GM23338 (cell line): ENCODE results near the gene CASQ1. TPM values are rescaled to one million over a fixed set of nuclear protein-coding genes. Genes with fewer than 3 reads are reported as not detected.
A peak's percentile ranks its signal among the peaks of the same experiment; 100 is the strongest.

ENCODE experiments used
- ATAC-seq: fragments of 200-7000 bp; cut with Tn5 transposase; 3 replicates; pipeline ENCODE4 v1.9.1; 2020
- DNase-seq: peaks from one replicate; pipeline ENCODE4 v3.0.0-alpha.2; 2015; ENCODE audit warnings: low spot score
- H2AFZ ChIP-seq: fragments of 200-600 bp; sonication (generic); 2 replicates; pipeline ENCODE4 v1.8.0; 2016; ENCODE audit warnings: antibody characterized with exemption, mild to moderate bottlenecking, moderate library complexity
- H3F3A ChIP-seq: fragments of 200-600 bp; sonication (generic); replicated peaks from 2 replicates; pipeline ENCODE4 v1.8.0; 2017; ENCODE audit warnings: antibody characterized with exemption, mixed run types, low read depth
- H3K27ac ChIP-seq: fragments of 200-600 bp; sonication (generic); 2 replicates; pipeline ENCODE4 v1.6.1; 2016; ENCODE audit warnings: low read depth
- H3K27me3 ChIP-seq: fragments of 200-600 bp; sonication (generic); 2 replicates; pipeline ENCODE4 v1.8.0; 2016; ENCODE audit warnings: mild to moderate bottlenecking, mixed run types, moderate library complexity; ENCODE audit not compliant: insufficient read depth
- H3K36me3 ChIP-seq: fragments of 200-600 bp; sonication (generic); 2 replicates; pipeline ENCODE4 v1.8.0; 2016; ENCODE audit warnings: mild to moderate bottlenecking; ENCODE audit not compliant: insufficient read depth
- H3K4me1 ChIP-seq: fragments of 200-600 bp; sonication (generic); 2 replicates; pipeline ENCODE4 v1.8.0; 2016; ENCODE audit warnings: mild to moderate bottlenecking, moderate library complexity; ENCODE audit not compliant: insufficient read depth
- H3K4me2 ChIP-seq: fragments of 200-600 bp; sonication (generic); 2 replicates; pipeline ENCODE4 v1.7.1; 2017; ENCODE audit warnings: mixed run types
- H3K4me3 ChIP-seq: fragments of 200-600 bp; sonication (generic); 2 replicates; pipeline ENCODE4 v1.6.1; 2016; ENCODE audit warnings: mixed run types
- H3K79me2 ChIP-seq: fragments of 200-600 bp; sonication (generic); replicated peaks from 2 replicates; pipeline ENCODE4 v1.8.0; 2017; ENCODE audit warnings: mild to moderate bottlenecking; ENCODE audit not compliant: insufficient read depth
- H3K9me2 ChIP-seq: fragments of 200-600 bp; sonication (generic); 2 replicates; pipeline ENCODE4 v1.8.0; 2017; ENCODE audit not compliant: insufficient read depth
- H4K20me1 ChIP-seq: fragments of 200-600 bp; sonication (generic); replicated peaks from 2 replicates; pipeline ENCODE4 v1.8.0; 2017; ENCODE audit warnings: mild to moderate bottlenecking; ENCODE audit not compliant: insufficient read depth
- H3K27ac Mint-ChIP-seq: 2 replicates; pipeline ENCODE4 v1.8.0; 2020; ENCODE audit warnings: inconsistent platforms, mild to moderate bottlenecking, moderate library complexity, mixed read lengths
- H3K27me3 Mint-ChIP-seq: 3 replicates; pipeline ENCODE4 v1.8.0; 2022; ENCODE audit warnings: low read depth, mild to moderate bottlenecking, moderate library complexity, mixed read lengths, inconsistent platforms; ENCODE audit not compliant: insufficient read depth, poor library complexity
- H3K36me3 Mint-ChIP-seq: 3 replicates; pipeline ENCODE4 v1.8.0; 2021; ENCODE audit warnings: low read depth, mild to moderate bottlenecking, inconsistent platforms, moderate library complexity, mixed read lengths
- H3K4me1 Mint-ChIP-seq: 3 replicates; pipeline ENCODE4 v1.8.0; 2020; ENCODE audit warnings: mild to moderate bottlenecking, inconsistent platforms, mixed read lengths
- H3K4me3 Mint-ChIP-seq: 3 replicates; pipeline ENCODE4 v1.8.0; 2021; ENCODE audit warnings: moderate library complexity, mild to moderate bottlenecking, inconsistent platforms, mixed read lengths
- H3K9me3 Mint-ChIP-seq: 3 replicates; pipeline ENCODE4 v1.8.0; 2020; ENCODE audit warnings: moderate library complexity, mild to moderate bottlenecking, inconsistent platforms, mixed read lengths
- EZH2 ChIP-seq: fragments of 200-600 bp; sonication (generic); IDR thresholded peaks from one replicate; pipeline ENCODE4 v1.8.0; 2017; ENCODE audit warnings: antibody characterized with exemption, mild to moderate bottlenecking, low read depth; ENCODE audit not compliant: unreplicated experiment
- JUNB ChIP-seq: IDR thresholded peaks from one replicate; pipeline ENCODE4 v1.6.1; 2016; ENCODE audit warnings: antibody characterized with exemption; ENCODE audit not compliant: unreplicated experiment
- NANOG ChIP-seq: IDR thresholded peaks from 2 replicates; pipeline ENCODE4 v1.6.1; 2016; ENCODE audit warnings: antibody characterized with exemption, borderline replicate concordance
- ZNF331 ChIP-seq: fragments of 250-450 bp; sonication (Bioruptor Pico); IDR thresholded peaks from 2 replicates; pipeline ENCODE4 v1.5.0; 2020; ENCODE audit warnings: low read depth, mild to moderate bottlenecking, moderate library complexity
- polyA plus RNA-seq: library from polyadenylated mRNA; unstranded; fragments of >200 nt; fragmentation: Nextera tagmentation; extraction: Ambion mirVana; gene quantifications from 2 replicates; pipeline ENCODE4 v1.2.1, GENCODE V29; 2016
- total RNA-seq: library from RNA; depleted of rRNA; stranded (reverse); fragments of >200 nt; shearing (Covaris generic); gene quantifications from 2 replicates; pipeline ENCODE4 v1.2.3, GENCODE V29; 2014
- TF ChIP-seq, protein P1 (sequence below): IDR thresholded peaks from one replicate; pipeline ENCODE4 v1.6.1; 2018; ENCODE audit warnings: antibody characterized with exemption; ENCODE audit not compliant: unreplicated experiment
- TF ChIP-seq, protein P2 (sequence below): fragments of 250-450 bp; sonication (Bioruptor Pico); IDR thresholded peaks from 2 replicates; pipeline ENCODE4 v1.5.0; 2020; ENCODE audit warnings: mild to moderate bottlenecking, moderate library complexity

Gene CASQ1
- total and polyA plus RNA-seq, 2 experiments from 2014 or later = 1.1 to 2.8 TPM

DNA sequence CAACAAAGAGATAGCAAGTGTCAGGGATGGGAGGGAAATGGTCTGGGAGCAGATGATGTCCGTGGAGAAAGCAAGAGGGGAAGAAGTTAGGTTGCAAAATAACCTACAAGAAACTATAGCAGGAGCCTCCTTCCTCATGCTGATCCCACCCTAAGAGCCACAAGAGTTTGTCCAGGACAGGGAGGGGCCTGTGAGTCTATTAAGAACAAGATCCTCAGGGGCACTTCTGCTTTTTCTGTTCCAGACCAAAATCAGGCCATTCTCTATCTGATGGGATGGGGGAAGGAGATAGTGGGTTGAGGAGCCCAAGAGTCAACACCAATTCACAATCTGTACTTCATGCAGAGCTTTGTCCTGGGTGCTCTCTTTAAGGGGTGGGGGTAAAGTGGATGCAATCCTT lies 46.7 kb upstream of the CASQ1 start:
- peaks cover 30% of the 10 kb centered on the region for H3K36me3 Mint-ChIP-seq
- H3K27ac Mint-ChIP-seq = no peak overlapping the region
- no peaks in the 10 kb centered on the region for H3K36me3 ChIP-seq

DNA sequence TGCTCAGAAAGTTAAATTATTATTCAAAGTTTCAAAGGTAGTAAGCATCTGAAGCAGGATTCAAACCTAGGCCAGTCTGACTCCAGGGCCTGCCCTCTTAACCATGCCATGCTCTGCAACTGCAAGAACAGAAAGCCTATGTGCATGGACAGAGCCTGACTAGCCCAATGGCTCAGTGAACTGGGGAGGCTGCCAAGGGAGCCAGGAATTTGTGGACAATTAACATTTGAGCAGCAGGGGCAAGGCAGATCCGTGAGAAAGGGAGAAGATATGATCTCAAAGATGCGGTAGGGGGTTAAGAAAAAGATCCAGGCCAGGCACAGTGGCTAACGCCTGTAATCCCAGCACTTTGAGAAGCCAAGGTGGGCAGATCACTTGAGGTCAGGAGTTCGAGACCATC lies 45.5 kb upstream of the CASQ1 start:
- Mint-ChIP-seq H3K4me3 (no peak overlapping the region), H3K36me3 (peaks cover 18% of the 10 kb centered on the region), H3K4me1 (peaks cover 16% of the 10 kb centered on the region), H3K27ac (no peak overlapping the region; the same call in 1 of the 2 replicates), H3K27me3 (peaks cover 6% of the 10 kb centered on the region), H3K9me3 (no peaks in the 10 kb centered on the region)
- Histone ChIP-seq H3K36me3 (no peaks in the 10 kb centered on the region), H3K4me1 (no peaks in the 10 kb centered on the region; the same call in 1 of the 2 replicates), H3K79me2 (no peaks in the 10 kb centered on the region), H2AFZ (no peak overlapping the region), H3K9me2 (no peaks in the 10 kb centered on the region), H3K27ac (no peak overlapping the region), H3F3A (no peaks in the 10 kb centered on the region), H3K4me2 (no peak overlapping the region), H4K20me1 (no peaks in the 10 kb centered on the region), H3K4me3 (no peak overlapping the region), H3K27me3 (no peaks in the 10 kb centered on the region)
- TF ChIP-seq, protein P1, sequence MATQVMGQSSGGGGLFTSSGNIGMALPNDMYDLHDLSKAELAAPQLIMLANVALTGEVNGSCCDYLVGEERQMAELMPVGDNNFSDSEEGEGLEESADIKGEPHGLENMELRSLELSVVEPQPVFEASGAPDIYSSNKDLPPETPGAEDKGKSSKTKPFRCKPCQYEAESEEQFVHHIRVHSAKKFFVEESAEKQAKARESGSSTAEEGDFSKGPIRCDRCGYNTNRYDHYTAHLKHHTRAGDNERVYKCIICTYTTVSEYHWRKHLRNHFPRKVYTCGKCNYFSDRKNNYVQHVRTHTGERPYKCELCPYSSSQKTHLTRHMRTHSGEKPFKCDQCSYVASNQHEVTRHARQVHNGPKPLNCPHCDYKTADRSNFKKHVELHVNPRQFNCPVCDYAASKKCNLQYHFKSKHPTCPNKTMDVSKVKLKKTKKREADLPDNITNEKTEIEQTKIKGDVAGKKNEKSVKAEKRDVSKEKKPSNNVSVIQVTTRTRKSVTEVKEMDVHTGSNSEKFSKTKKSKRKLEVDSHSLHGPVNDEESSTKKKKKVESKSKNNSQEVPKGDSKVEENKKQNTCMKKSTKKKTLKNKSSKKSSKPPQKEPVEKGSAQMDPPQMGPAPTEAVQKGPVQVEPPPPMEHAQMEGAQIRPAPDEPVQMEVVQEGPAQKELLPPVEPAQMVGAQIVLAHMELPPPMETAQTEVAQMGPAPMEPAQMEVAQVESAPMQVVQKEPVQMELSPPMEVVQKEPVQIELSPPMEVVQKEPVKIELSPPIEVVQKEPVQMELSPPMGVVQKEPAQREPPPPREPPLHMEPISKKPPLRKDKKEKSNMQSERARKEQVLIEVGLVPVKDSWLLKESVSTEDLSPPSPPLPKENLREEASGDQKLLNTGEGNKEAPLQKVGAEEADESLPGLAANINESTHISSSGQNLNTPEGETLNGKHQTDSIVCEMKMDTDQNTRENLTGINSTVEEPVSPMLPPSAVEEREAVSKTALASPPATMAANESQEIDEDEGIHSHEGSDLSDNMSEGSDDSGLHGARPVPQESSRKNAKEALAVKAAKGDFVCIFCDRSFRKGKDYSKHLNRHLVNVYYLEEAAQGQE = no peak
- no peak for TF ChIP-seq JUNB
- ATAC-seq (peak; percentile 77), DNase-seq (peak; percentile 16)

More for the DNA sequence above, 46.7 kb upstream of the CASQ1 start:
- no peak for ATAC-seq
- H3K4me3 Mint-ChIP-seq = no peak overlapping the region
- TF ChIP-seq ZNF331 (CRISPR knock-in tag) (no peak), NANOG (no peak)
- no peak overlapping the region for H3K27ac ChIP-seq
- no peak overlapping the region for H2AFZ ChIP-seq
- H3F3A ChIP-seq = no peaks in the 10 kb centered on the region
- H3K4me1 ChIP-seq = no peaks in the 10 kb centered on the region; the same call in 1 of the 2 replicates
- no peaks in the 10 kb centered on the region for H3K9me3 Mint-ChIP-seq
- H3K4me1 Mint-ChIP-seq = peaks cover 14% of the 10 kb centered on the region
- peaks cover 6% of the 10 kb centered on the region for H3K27me3 Mint-ChIP-seq
- H3K27me3 ChIP-seq = no peaks in the 10 kb centered on the region
- no peaks in the 10 kb centered on the region for H4K20me1 ChIP-seq
- no peak overlapping the region for H3K4me3 ChIP-seq
- H3K4me2 ChIP-seq = no peak overlapping the region
- no peaks in the 10 kb centered on the region for H3K9me2 ChIP-seq
- DNase-seq = no peak
- H3K79me2 ChIP-seq = no peaks in the 10 kb centered on the region

DNA sequence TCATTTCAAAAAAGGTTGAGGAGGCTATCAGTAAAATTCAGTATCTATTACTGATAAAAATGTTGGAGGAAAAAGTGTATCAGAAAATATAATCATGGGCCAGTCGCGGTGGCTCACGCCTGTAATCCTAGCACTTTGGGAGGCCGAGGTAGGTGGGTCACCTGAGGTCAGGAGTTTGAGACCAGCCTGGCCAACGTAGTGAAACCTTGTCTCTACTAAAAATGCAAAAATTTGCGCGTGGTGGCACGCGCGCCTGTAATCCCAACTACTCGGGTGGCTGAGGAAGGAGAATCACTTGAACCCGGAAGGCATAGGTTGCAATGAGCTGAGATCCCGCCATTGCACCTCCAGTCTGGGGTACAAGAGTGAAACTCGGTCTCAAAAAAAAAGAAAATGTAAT lies 44.3 kb upstream of the CASQ1 start:
- Mint-ChIP-seq H3K36me3 (peaks cover 8% of the 10 kb centered on the region), H3K4me3 (no peak overlapping the region)
- TF ChIP-seq, protein P2, sequence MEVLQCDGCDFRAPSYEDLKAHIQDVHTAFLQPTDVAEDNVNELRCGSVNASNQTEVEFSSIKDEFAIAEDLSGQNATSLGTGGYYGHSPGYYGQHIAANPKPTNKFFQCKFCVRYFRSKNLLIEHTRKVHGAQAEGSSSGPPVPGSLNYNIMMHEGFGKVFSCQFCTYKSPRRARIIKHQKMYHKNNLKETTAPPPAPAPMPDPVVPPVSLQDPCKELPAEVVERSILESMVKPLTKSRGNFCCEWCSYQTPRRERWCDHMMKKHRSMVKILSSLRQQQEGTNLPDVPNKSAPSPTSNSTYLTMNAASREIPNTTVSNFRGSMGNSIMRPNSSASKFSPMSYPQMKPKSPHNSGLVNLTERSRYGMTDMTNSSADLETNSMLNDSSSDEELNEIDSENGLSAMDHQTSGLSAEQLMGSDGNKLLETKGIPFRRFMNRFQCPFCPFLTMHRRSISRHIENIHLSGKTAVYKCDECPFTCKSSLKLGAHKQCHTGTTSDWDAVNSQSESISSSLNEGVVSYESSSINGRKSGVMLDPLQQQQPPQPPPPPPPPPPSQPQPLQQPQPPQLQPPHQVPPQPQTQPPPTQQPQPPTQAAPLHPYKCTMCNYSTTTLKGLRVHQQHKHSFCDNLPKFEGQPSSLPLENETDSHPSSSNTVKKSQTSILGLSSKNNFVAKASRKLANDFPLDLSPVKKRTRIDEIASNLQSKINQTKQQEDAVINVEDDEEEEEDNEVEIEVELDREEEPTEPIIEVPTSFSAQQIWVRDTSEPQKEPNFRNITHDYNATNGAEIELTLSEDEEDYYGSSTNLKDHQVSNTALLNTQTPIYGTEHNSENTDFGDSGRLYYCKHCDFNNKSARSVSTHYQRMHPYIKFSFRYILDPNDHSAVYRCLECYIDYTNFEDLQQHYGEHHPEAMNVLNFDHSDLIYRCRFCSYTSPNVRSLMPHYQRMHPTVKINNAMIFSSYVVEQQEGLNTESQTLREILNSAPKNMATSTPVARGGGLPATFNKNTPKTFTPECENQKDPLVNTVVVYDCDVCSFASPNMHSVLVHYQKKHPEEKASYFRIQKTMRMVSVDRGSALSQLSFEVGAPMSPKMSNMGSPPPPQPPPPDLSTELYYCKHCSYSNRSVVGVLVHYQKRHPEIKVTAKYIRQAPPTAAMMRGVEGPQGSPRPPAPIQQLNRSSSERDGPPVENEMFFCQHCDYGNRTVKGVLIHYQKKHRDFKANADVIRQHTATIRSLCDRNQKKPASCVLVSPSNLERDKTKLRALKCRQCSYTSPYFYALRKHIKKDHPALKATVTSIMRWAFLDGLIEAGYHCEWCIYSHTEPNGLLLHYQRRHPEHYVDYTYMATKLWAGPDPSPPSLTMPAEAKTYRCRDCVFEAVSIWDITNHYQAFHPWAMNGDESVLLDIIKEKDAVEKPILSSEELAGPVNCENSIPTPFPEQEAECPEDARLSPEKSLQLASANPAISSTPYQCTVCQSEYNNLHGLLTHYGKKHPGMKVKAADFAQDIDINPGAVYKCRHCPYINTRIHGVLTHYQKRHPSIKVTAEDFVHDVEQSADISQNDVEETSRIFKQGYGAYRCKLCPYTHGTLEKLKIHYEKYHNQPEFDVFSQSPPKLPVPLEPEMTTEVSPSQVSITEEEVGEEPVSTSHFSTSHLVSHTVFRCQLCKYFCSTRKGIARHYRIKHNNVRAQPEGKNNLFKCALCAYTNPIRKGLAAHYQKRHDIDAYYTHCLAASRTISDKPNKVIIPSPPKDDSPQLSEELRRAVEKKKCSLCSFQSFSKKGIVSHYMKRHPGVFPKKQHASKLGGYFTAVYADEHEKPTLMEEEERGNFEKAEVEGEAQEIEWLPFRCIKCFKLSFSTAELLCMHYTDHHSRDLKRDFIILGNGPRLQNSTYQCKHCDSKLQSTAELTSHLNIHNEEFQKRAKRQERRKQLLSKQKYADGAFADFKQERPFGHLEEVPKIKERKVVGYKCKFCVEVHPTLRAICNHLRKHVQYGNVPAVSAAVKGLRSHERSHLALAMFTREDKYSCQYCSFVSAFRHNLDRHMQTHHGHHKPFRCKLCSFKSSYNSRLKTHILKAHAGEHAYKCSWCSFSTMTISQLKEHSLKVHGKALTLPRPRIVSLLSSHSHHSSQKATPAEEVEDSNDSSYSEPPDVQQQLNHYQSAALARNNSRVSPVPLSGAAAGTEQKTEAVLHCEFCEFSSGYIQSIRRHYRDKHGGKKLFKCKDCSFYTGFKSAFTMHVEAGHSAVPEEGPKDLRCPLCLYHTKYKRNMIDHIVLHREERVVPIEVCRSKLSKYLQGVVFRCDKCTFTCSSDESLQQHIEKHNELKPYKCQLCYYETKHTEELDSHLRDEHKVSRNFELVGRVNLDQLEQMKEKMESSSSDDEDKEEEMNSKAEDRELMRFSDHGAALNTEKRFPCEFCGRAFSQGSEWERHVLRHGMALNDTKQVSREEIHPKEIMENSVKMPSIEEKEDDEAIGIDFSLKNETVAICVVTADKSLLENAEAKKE (CRISPR knock-in tag) = no peak
- TF ChIP-seq EZH2 (no peak), ZNF331 (CRISPR knock-in tag) (no peak)

More for the DNA sequence above, 44.3 kb upstream of the CASQ1 start:
- Histone ChIP-seq H3K79me2 (no peaks in the 10 kb centered on the region), H3K9me2 (no peaks in the 10 kb centered on the region), H3K4me2 (no peak overlapping the region), H3K27me3 (no peaks in the 10 kb centered on the region), H3K36me3 (no peaks in the 10 kb centered on the region), H3K4me3 (no peak overlapping the region), H3K27ac (no peak overlapping the region), H2AFZ (no peak overlapping the region), H3K4me1 (no peaks in the 10 kb centered on the region; the same call in 1 of the 2 replicates), H4K20me1 (no peaks in the 10 kb centered on the region), H3F3A (no peaks in the 10 kb centered on the region)
- Mint-ChIP-seq H3K9me3 (no peaks in the 10 kb centered on the region), H3K27me3 (peaks cover 6% of the 10 kb centered on the region), H3K4me1 (peaks cover 16% of the 10 kb centered on the region), H3K27ac (no peak overlapping the region)
- DNase-seq = no peak
- no peak for ATAC-seq
